PC-3 (cell line): ENCODE measurements around the gene KRT6A. TPM values are rescaled to one million over a fixed set of nuclear protein-coding genes. Genes with fewer than 3 reads are reported as not detected.

Experiments used
- ATAC-seq: fragments of 200-7000 bp; cut with Tn5 transposase; 2 replicates; pipeline ENCODE4 v1.9.1; 2020; ENCODE audit warnings: mild to moderate bottlenecking, moderate library complexity
- BruUV-seq: library from RNA; stranded (reverse); fragments of 400-500 nt; replicated peaks from 2 replicates; lab custom pipeline; 2021; lab: Mats Ljungman, UMichigan
- CTCF ChIA-PET: fragments of 300-600 bp; sonication (Branson Sonifier 250); formaldehyde crosslinking; loops from one replicate; lab custom pipeline; 2022; ENCODE audit warnings: antibody characterized with exemption; lab: Charles Lee
- POLR2A ChIA-PET: fragments of 300-600 bp; sonication (Branson Sonifier 250); formaldehyde crosslinking; loops from one replicate; lab custom pipeline; 2022; ENCODE audit warnings: antibody characterized with exemption; ENCODE audit not compliant: unreplicated experiment; lab: Charles Lee
- DNase-seq: peaks from one replicate; pipeline ENCODE4 v3.0.0-alpha.2; 2015
- H2AFZ ChIP-seq: fragments of 300-600 bp; sonication (generic); 2 replicates; pipeline ENCODE4 v1.6.0; 2016; ENCODE audit warnings: antibody characterized with exemption, low read length
- H3F3A ChIP-seq: fragments of 300-600 bp; sonication (generic); one replicate; pipeline ENCODE4 v1.6.0; 2017; ENCODE audit warnings: antibody characterized with exemption, low read length, control low read depth, mild to moderate bottlenecking; ENCODE audit not compliant: unreplicated experiment
- H3K27ac ChIP-seq: fragments of 300-600 bp; sonication (generic); 2 replicates; pipeline ENCODE4 v1.5.1; 2016; ENCODE audit warnings: mild to moderate bottlenecking, low read length
- H3K27me3 ChIP-seq: fragments of 300-600 bp; sonication (generic); 2 replicates; pipeline ENCODE4 v1.6.1; 2016; ENCODE audit warnings: low read length, mixed read lengths
- H3K36me3 ChIP-seq: fragments of 300-600 bp; sonication (generic); 2 replicates; pipeline ENCODE4 v1.6.1; 2016; ENCODE audit warnings: low read depth, mixed run types, low read length, mixed read lengths
- H3K4me1 ChIP-seq: fragments of 300-600 bp; sonication (generic); 2 replicates; pipeline ENCODE4 v1.5.1; 2016; ENCODE audit warnings: low read length; ENCODE audit not compliant: insufficient read depth
- H3K4me2 ChIP-seq: fragments of 300-600 bp; sonication (generic); 2 replicates; pipeline ENCODE4 v1.6.0; 2016; ENCODE audit warnings: low read length
- H3K4me3 ChIP-seq: fragments of 300-600 bp; sonication (generic); 2 replicates; pipeline ENCODE4 v1.5.1; 2016; ENCODE audit warnings: mild to moderate bottlenecking, low read length, mixed read lengths
- H3K79me2 ChIP-seq: fragments of 300-600 bp; sonication (generic); 2 replicates; pipeline ENCODE4 v1.6.1; 2017; ENCODE audit warnings: low read length, mixed read lengths
- H3K9ac ChIP-seq: fragments of 300-600 bp; sonication (generic); 2 replicates; pipeline ENCODE4 v1.6.0; 2016; ENCODE audit warnings: mild to moderate bottlenecking, low read length
- H3K9me2 ChIP-seq: fragments of 300-600 bp; sonication (generic); replicated peaks from 2 replicates; pipeline ENCODE4 v1.6.1; 2016; ENCODE audit warnings: mixed run types, low read length, mixed read lengths
- H3K9me3 ChIP-seq: fragments of 300-600 bp; sonication (generic); 2 replicates; pipeline ENCODE4 v1.6.1; 2016; ENCODE audit warnings: low read length, mixed read lengths
- H4K20me1 ChIP-seq: fragments of 300-600 bp; sonication (generic); 2 replicates; pipeline ENCODE4 v1.6.1; 2016; ENCODE audit warnings: low read length, mixed read lengths
- CTCF ChIP-seq: fragments of 300-600 bp; sonication (generic); conservative IDR thresholded peaks from 2 replicates; pipeline ENCODE4 v1.5.1; 2017; ENCODE audit warnings: antibody characterized with exemption, low read depth, mild to moderate bottlenecking, low read length
- EZH2 ChIP-seq: fragments of 300-600 bp; sonication (generic); IDR thresholded peaks from one replicate; pipeline ENCODE4 v1.6.1; 2017; ENCODE audit warnings: antibody characterized with exemption, mild to moderate bottlenecking, low read length; ENCODE audit not compliant: unreplicated experiment
- EZH2phosphoT487 ChIP-seq: fragments of 300-600 bp; sonication (generic); IDR thresholded peaks from 2 replicates; pipeline ENCODE4 v1.6.1; 2018; ENCODE audit warnings: mild to moderate bottlenecking, antibody characterized with exemption, low read length, borderline replicate concordance
- intact Hi-C: fragments of 100-400 bp; cut with micrococcal nuclease; formaldehyde crosslinking; loops from 2 replicates; pipeline ENCODE4 v1.9.0; 2023
- total RNA-seq: library from RNA; depleted of rRNA; stranded (reverse); fragments of >200 nt; gene quantifications from 2 replicates; pipeline ENCODE4 v1.2.3, GENCODE V29; 2014

The KRT6A gene
- total RNA-seq, 1 experiment from 2014 or later = 46.3 TPM

GRCh38 chr12:52498946-52499345 is 5.9 kb upstream of the KRT6A start:
- TF ChIP-seq EZH2phosphoT487 (no peak), CTCF (no peak), EZH2 (no peak)
- Histone ChIP-seq H3K9ac (no peak overlapping the region), H3K27ac (no peak overlapping the region), H3K79me2 (no peaks in the 10 kb centered on the region), H3K27me3 (no peaks in the 10 kb centered on the region), H3F3A (no peaks in the 10 kb centered on the region), H3K4me1 (peaks cover 39% of the 10 kb centered on the region), H3K36me3 (no peaks in the 10 kb centered on the region), H3K4me3 (no peak overlapping the region), H3K9me2 (no peaks in the 10 kb centered on the region), H2AFZ (no peak overlapping the region), H3K9me3 (no peaks in the 10 kb centered on the region), H4K20me1 (no peaks in the 10 kb centered on the region), H3K4me2 (no peak overlapping the region)
- BruUV-seq = no TSS peak
- CTCF ChIA-PET = no interaction called here
- intact Hi-C loops = no loop called here
- POLR2A ChIA-PET = no interaction called here
- DNase-seq = no peak
- ATAC-seq = no peak

- CTCF ChIA-PET = no interaction called here
- no peaks in the 10 kb centered on the region for H3K9me3 ChIP-seq
- no peaks in the 10 kb centered on the region for H3K27me3 ChIP-seq
- H3K36me3 ChIP-seq = no peaks in the 10 kb centered on the region
- no peak for DNase-seq
- intact Hi-C loops = no loop called here
- H3K4me1 ChIP-seq = peaks cover 48% of the 10 kb centered on the region
- no peak overlapping the region for H3K4me3 ChIP-seq
- no peaks in the 10 kb centered on the region for H3F3A ChIP-seq
- no peaks in the 10 kb centered on the region for H3K9me2 ChIP-seq
- H3K27ac ChIP-seq = no peak overlapping the region
- TF ChIP-seq EZH2phosphoT487 (no peak), EZH2 (no peak), CTCF (no peak)
- H2AFZ ChIP-seq = no peak overlapping the region
- BruUV-seq = no TSS peak
- H3K79me2 ChIP-seq = no peaks in the 10 kb centered on the region
- ATAC-seq = no peak
- H3K4me2 ChIP-seq = no peak overlapping the region
- H4K20me1 ChIP-seq = no peaks in the 10 kb centered on the region
- POLR2A ChIA-PET = no interaction called here
- H3K9ac ChIP-seq = no peak overlapping the region
These were observed 4.9 kb upstream of the KRT6A start for GRCh38 chr12:52497975-52498374.

GRCh38 chr12:52496590-52497071 is 3.6 kb upstream of the KRT6A start:
- peak; percentile 82 for DNase-seq
- Histone ChIP-seq H3K4me2 (peak overlapping the region; percentile 17), H3K4me1 (peaks cover 50% of the 10 kb centered on the region)

More at GRCh38 chr12:52496590-52497071, 3.6 kb upstream of the KRT6A start:
- H3K9me3 ChIP-seq = no peaks in the 10 kb centered on the region
- CTCF ChIA-PET = no interaction called here
- TF ChIP-seq EZH2phosphoT487 = no peak
- no peak for TF ChIP-seq CTCF
- no peak for TF ChIP-seq EZH2
- H3K36me3 ChIP-seq = no peaks in the 10 kb centered on the region
- peak; percentile 51 for ATAC-seq
- H2AFZ ChIP-seq = peak overlapping the region; percentile 8; the same call in 1 of the 2 replicates
- intact Hi-C loops = no loop called here
- H3K4me3 ChIP-seq = no peak overlapping the region
- POLR2A ChIA-PET = interaction anchor here (0.6 kb wide), 1 partner anchor 484 kb away, joined by 4 read pairs; no protein-coding TSS in a partner anchor
- H3F3A ChIP-seq = no peaks in the 10 kb centered on the region
- no peaks in the 10 kb centered on the region for H3K27me3 ChIP-seq
- no peaks in the 10 kb centered on the region for H4K20me1 ChIP-seq
- H3K79me2 ChIP-seq = no peaks in the 10 kb centered on the region
- peak overlapping the region; percentile 59; the same call in 1 of the 2 replicates for H3K9ac ChIP-seq
- H3K27ac ChIP-seq = peak overlapping the region; percentile 86
- no TSS peak for BruUV-seq
- no peaks in the 10 kb centered on the region for H3K9me2 ChIP-seq
